SJSA1 (cell line): ENCODE results near the gene CSH1. TPM values are rescaled to one million over a fixed set of nuclear protein-coding genes. Genes with fewer than 3 reads are reported as not detected.
"Not testable (repeated sequence)": the region's sequence is repeated elsewhere in the genome, so short reads cannot be mapped to it uniquely, and the experiment has no call there.

Source experiments
- DNase-seq, 2 experiments: peaks; one replicate each; pipeline ENCODE4 v3.0.0-alpha.2; 2015 to 2020; ENCODE audit warnings: low spot score in 2 of 2, low read depth in 1 of 2
- H3K27ac ChIP-seq: fragments of 250-450 bp; sonication (Bioruptor Pico); 2 replicates; pipeline ENCODE4 v1.5.1; 2020; ENCODE audit warnings: mild to moderate bottlenecking, moderate library complexity
- H3K27me3 ChIP-seq: fragments of 250-450 bp; sonication (Bioruptor Pico); replicated peaks from 2 replicates; pipeline ENCODE4 v1.5.1; 2020; ENCODE audit warnings: mild to moderate bottlenecking, moderate library complexity
- H3K36me3 ChIP-seq: fragments of 250-450 bp; sonication (Bioruptor Pico); 2 replicates; pipeline ENCODE4 v1.5.1; 2020; ENCODE audit warnings: mild to moderate bottlenecking
- H3K4me1 ChIP-seq: fragments of 250-450 bp; sonication (Bioruptor Pico); replicated peaks from 2 replicates; pipeline ENCODE4 v1.6.1; 2021; ENCODE audit warnings: mild to moderate bottlenecking
- H3K4me3 ChIP-seq: fragments of 250-450 bp; sonication (Bioruptor Pico); 2 replicates; pipeline ENCODE4 v1.5.1; 2020; ENCODE audit warnings: mild to moderate bottlenecking
- H3K9me3 ChIP-seq: fragments of 250-450 bp; sonication (Bioruptor Pico); replicated peaks from 2 replicates; pipeline ENCODE4 v1.5.1; 2020; ENCODE audit warnings: mild to moderate bottlenecking
- total RNA-seq: library from RNA; depleted of rRNA; stranded (reverse); fragments of >200 nt; shearing (Covaris generic); gene quantifications from 2 replicates; pipeline ENCODE4 v1.2.3, GENCODE V29; 2014

The CSH1 gene
- total RNA-seq, 1 experiment from 2014 or later: not detected

DNA sequence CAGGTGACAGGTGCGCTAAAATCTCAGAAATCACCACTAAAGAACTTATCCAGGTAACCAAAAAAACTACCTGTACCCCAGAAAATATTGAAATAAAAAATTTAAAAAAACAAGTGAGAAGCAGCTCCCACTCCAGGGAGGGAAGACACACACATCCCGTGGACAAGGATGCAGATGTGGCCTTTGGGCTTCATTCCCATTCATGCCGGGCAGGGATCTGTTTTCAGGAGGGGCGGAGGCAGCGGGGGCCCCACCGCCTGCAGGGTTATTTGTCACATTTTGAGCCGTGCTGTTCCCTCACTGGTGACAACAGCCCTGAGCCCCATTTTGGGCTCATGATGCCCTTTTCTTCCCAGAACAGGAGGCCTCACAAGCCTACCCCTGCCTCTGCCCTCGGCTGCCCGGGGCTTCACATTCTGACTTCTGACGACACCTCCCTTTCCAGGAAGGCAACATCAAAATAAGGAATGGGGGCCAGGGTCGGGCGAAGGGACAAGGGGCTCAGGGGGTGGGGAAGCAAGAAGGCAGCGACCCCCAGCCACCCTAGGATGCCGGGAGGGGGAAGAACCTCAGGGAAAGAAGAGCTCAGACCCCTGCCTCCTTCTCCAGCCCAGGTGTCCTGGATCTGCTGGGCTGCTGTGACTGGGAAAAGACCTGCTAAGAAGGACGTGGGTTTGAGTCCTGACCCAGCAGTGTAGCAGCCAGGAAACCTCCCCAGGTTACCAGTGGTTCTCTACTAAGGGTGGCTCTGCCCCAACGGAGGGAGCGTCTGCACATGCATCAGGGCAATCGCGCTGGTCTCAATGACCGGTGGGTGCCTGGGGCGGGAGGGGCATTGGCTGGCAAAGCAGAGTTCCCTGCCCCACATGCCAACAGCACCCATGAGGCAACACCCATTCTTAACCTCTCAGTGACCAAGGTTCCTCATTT lies 38.1 kb upstream of the CSH1 start:
- Histone ChIP-seq H3K9me3 (no peaks in the 10 kb centered on the region), H3K36me3 (no peaks in the 10 kb centered on the region), H3K27me3 (peaks cover 4% of the 10 kb centered on the region; the same call in 1 of the 2 replicates), H3K4me1 (no peaks in the 10 kb centered on the region), H3K27ac (no peak overlapping the region), H3K4me3 (no peak overlapping the region)
- DNase-seq: no peak

DNA sequence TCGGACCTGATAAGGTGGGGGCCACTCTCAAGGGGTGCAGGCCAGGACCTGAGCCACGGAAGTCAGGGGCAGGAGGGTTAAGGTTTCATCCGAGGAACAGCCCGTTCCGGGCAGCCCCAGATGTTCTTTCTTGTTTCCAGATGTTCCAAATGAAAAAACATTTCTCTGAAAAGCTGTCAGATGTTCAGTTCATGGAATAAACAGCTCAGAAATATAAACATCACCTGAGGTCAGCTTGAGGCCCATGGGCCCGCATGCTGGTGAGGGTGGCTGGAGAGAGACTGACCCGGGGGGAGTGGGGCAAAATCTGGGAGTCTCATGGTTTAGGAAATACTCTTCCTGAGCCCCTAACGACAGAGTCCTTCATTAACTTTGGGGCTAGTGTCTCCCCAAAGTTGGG lies 37.2 kb upstream of the CSH1 start:
- H3K27me3 ChIP-seq: peaks cover 4% of the 10 kb centered on the region; the same call in 1 of the 2 replicates
- H3K36me3 ChIP-seq: no peaks in the 10 kb centered on the region
- no peak overlapping the region for H3K4me3 ChIP-seq
- H3K9me3 ChIP-seq: no peaks in the 10 kb centered on the region
- H3K4me1 ChIP-seq: no peaks in the 10 kb centered on the region
- DNase-seq: no peak
- no peak overlapping the region for H3K27ac ChIP-seq

DNA sequence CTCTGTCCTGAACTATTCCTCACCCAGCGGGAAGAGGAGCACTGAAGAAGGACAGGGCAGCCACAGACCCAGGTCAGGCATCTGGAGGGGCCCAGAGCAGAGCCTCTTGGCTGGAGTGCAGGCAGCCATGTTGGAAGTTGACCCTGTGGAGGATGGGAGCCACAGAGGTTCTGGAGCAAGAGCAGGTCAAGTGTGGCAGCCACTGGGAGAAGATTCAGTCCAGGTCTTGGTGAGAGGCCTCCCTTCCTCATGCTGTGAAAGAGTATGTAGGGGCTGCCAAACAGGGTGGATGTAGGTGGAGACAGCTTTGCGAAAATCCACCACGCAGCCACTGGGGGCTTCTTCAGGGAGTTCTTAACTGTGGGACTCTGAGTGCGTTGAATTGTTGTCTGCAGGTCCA lies 36.3 kb upstream of the CSH1 start:
- H3K27me3 ChIP-seq: peaks cover 4% of the 10 kb centered on the region; the same call in 1 of the 2 replicates
- H3K9me3 ChIP-seq: no peaks in the 10 kb centered on the region
- no peaks in the 10 kb centered on the region for H3K4me1 ChIP-seq
- DNase-seq: no peak
- no peak overlapping the region for H3K4me3 ChIP-seq
- H3K27ac ChIP-seq: no peak overlapping the region
- H3K36me3 ChIP-seq: no peaks in the 10 kb centered on the region

DNA sequence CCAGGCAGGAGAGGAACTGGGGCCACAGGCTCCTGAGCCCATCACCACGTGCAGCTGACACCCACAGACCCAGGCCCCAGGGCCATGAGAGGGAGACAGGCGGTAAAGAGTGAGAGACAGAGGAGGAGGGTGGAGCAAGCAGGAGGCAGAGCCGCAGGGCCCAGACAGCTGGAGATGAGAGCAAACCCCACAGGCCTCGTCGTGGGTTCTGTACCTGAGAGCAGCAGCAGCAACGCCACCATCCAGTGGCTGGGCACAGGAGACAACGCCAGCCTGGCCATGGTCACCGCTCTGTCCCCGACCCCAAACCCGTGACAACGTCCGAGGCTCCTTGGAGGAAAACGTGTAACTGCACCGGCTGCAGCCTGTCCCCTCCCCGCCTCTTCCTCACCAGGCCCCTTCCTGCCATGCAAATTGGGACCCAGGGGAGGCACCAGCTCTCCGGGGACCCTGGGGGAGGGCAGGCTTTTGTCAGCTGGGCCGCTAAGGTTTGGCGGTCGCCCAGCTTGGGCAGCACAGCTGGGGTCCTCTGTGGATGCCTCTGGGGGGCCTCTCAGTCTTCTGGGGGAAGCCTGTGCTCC lies 35.7 kb upstream of the CSH1 start, which contains the start of gene CD79B:
TSS of gene CD79B (minus strand) at position 351 of the 581 bp plus-strand sequence. CDS start at position 281, 70 bp downstream.
- no peak within 1 kb of the TSS for H3K4me3 ChIP-seq
- H3K4me1 ChIP-seq: no peaks in the 10 kb centered on the region
- H3K27me3 ChIP-seq: peaks cover 4% of the 10 kb centered on the region; the same call in 1 of the 2 replicates
- H3K36me3 ChIP-seq: no peaks in the 10 kb centered on the region
- H3K9me3 ChIP-seq: no peaks in the 10 kb centered on the region
- H3K27ac ChIP-seq: no peak within 1 kb of the TSS
- DNase-seq: no peak

DNA sequence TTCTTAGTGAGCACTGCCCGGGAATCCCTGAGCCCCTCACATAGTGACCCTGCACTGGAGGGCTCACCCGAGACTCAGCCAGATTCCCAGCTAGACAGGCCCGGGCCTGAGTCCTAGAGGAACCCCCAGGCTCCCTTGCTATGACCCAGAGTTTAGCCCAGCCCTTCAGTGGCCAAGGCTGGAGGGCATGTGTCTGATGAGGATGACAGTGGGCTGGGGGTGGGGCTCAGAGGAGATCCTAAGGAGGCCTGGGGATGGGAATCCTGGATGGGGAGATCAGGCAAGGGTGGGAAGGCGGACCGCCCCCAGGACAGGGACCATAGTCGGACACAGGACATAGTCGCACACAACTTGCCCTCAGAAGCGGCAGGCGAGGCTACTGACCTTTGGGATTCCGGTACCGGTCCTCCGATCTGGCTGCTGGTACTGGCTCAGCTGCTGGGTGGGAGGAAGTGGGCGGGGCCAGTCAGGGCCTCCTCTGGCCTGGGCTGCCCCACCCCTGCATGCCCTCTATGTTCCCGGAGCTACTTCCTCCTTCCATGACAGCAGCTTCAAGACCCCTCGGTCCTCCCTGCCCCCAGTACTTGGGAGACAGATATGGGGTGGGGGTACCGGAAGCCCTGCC lies 34.7 kb upstream of the CSH1 start:
- H3K4me1 ChIP-seq: no peaks in the 10 kb centered on the region
- no peak for DNase-seq
- peaks cover 2% of the 10 kb centered on the region for H3K27me3 ChIP-seq
- no peak overlapping the region for H3K4me3 ChIP-seq
- H3K9me3 ChIP-seq: no peaks in the 10 kb centered on the region
- H3K36me3 ChIP-seq: no peaks in the 10 kb centered on the region
- no peak overlapping the region for H3K27ac ChIP-seq

DNA sequence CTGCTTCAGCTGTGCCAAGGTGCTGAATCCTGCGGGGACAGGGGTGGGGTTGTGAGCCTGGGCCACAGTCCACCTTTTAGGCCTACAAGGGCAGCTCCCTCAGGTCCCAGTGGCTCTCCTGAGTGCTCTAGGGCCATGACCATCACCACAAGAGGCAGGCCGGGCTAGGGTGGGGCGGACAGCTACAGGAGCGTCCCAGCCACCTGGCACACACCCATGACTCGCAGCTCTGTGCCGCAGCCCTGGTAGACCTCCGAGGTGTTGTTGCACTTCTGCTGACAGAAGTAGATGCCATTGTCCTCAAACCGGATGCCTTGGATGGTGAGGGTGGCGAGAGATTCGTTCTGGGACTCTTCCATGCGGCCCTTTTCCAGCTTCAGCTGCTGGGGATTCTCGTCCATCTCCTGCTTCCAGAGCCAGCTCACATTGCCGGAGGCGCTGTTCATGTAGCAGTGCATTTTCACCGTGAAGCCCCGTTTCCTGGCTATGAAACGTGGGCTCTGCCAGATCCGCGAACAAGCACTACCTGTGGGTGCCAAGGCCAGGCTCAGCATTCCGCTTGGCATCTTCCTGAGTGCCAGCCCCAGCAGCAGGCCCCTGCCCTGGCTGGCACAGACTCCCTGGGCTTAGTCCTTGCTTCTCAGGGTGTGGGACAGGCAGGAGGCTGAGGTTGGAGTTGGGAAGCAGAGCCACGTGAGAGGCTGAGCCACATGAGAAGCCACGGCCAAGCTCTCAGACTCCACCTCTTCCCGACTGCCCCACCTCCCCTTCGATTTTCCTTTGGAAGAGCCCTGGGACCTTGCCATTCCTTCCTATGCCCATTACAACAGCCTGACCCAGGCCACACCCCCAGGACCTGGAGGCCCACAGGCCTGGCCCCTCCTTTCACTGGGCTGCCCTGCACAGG lies 33.7 kb upstream of the CSH1 start:
- Histone ChIP-seq H3K27me3 (no peaks in the 10 kb centered on the region; the same call in none of the 2 replicates), H3K27ac (no peak overlapping the region), H3K9me3 (no peaks in the 10 kb centered on the region), H3K4me3 (no peak overlapping the region), H3K36me3 (no peaks in the 10 kb centered on the region), H3K4me1 (no peaks in the 10 kb centered on the region)
- DNase-seq: no peak

DNA sequence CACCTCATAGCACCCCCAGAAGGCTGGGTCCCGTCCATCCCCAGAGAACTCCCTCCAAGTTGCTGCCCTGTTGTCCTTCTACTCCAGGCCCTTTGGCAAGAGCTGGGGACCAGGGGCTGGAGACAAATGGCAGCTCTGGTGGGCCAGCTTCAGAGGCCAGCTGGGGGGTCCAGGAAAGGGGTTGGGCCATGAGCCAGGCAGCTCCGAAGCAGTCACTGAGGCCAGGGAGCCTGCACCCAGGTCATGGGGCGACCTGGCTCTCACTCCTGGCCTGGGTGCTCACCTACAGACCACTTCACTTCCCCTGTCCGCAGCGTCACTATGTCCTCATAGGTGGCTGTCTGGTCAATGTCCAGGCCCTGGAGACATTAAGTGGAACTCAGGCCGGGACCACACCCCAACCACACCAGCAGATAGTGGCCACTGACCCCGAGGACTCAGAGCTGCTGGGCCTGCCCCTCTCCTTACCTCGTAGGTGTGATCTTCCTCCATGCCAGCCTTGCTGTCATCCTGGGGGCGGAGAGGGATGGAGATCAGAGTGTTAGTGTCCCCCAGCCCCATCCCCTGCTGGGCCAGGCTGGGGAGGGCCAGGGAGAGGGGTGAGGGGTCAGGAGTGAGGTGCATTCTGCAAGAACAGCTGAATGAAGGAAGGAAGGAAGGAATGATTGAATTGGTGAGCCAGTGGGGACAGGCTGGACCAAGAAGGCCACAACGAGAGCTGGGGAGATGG lies 32.8 kb upstream of the CSH1 start:
- no peaks in the 10 kb centered on the region; the same call in none of the 2 replicates for H3K27me3 ChIP-seq
- no peak overlapping the region for H3K27ac ChIP-seq
- no peak for DNase-seq
- no peaks in the 10 kb centered on the region for H3K4me1 ChIP-seq
- H3K4me3 ChIP-seq: no peak overlapping the region
- H3K9me3 ChIP-seq: no peaks in the 10 kb centered on the region
- H3K36me3 ChIP-seq: no peaks in the 10 kb centered on the region

DNA sequence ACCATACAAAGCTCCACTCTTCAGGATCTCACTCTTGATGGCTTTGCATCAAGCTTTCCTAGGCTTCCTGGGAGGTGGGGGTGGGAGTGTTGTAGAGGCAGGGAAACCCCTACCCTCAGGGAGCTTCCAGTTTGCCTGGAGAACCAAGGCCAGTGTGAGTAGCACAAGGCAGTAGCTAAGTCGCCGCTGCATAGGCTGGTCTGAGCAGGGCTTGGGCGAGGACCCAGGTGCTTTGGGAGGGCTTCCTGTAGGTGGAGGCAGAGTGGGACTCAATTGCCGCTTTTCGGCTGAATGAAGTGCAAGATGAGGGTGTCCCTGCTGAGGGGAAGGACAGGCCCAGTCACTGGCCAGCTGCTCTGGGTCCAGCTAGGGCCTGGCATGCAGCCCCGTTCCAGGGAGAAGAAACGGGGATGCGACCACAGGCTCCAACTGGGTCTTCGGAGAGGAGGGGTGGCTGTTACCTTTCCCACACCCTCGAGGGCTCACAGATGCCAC lies 31.8 kb upstream of the CSH1 start:
- H3K36me3 ChIP-seq: no peaks in the 10 kb centered on the region
- no peaks in the 10 kb centered on the region; the same call in none of the 2 replicates for H3K27me3 ChIP-seq
- no peak for DNase-seq
- H3K4me1 ChIP-seq: no peaks in the 10 kb centered on the region
- no peak overlapping the region for H3K4me3 ChIP-seq
- H3K9me3 ChIP-seq: no peaks in the 10 kb centered on the region
- H3K27ac ChIP-seq: no peak overlapping the region

DNA sequence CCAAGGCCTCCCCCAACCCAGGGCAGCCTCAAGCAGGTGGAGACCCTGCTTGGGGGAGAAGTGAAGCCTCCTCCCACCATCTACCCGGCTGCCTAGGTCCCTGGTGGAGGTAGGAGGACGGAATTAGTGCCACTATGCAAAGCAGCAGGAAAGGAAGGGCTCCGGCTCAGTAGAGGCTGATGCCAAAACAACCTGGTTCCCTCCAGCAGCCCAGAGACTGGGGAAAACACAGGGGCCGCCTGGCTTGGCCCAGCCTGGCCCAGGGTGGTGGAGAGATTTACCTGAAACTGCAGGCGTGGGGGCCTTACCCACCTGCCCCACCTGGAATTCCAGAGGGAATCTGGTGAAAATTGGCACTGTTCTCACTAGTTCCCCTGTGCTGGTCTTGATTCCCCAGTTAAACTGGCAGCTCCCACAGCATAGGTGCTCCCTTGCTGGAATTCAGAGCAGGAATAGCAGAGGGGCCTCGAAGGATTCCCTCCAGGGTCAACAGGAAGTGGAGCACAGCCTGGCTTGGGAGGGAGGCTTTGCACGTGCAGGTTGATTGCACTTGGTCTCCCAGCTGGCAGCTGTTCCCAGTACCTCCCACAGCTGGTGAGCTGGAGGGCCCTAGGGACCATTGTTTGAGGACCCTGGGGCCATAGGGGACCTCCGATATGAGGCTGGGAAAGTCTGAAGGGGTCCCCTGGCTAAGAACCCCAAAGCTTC lies 31.2 kb upstream of the CSH1 start:
- H3K9me3 ChIP-seq: no peaks in the 10 kb centered on the region
- DNase-seq: no peak
- H3K4me3 ChIP-seq: no peak overlapping the region
- H3K36me3 ChIP-seq: no peaks in the 10 kb centered on the region
- no peaks in the 10 kb centered on the region for H3K4me1 ChIP-seq
- H3K27me3 ChIP-seq: no peaks in the 10 kb centered on the region; the same call in none of the 2 replicates
- H3K27ac ChIP-seq: no peak overlapping the region

DNA sequence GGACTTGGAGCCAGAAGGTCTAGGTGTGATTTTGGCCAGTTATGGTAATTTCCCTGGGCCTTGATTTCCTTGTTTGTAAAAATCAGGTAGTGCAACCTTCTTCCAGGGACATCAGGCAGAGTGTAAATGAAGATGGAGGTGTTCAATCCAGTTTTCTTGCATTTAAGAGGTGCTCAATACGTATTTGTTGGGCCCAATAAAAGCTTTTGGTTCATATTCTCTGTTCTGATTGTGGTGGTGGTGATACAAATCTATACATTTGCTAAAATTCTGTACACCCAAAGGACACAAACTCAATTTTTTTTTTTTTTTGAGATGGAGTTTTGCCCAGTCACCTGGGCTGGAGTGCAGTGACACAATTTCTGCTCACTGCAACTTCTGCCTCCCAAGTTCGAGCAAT lies 29.8 kb upstream of the CSH1 start:
- Histone ChIP-seq H3K4me1 (no peaks in the 10 kb centered on the region), H3K27ac (no peak overlapping the region), H3K9me3 (no peaks in the 10 kb centered on the region), H3K27me3 (no peaks in the 10 kb centered on the region; the same call in none of the 2 replicates), H3K36me3 (no peaks in the 10 kb centered on the region), H3K4me3 (no peak overlapping the region)
- DNase-seq: no peak

DNA sequence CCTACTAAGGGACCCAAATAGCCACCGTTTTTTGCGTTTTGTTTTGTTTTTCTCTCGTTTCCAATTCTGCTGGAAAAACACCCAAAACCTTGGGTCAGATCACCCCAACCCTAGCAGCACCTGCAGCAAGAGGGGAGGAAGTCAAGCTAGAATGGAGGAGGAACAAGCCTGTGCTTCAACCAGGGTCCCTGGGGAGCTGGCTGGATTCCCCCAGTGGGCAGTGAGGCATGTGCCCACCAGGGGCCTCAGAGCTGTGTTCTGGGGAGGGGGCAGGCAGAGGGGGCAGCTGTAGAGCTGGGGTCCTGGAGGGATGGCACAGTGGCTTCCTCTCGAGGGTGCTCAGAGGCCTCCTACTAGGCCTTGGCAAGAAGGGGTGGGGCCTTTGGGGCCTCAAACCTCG lies 29.2 kb upstream of the CSH1 start:
- no peak for DNase-seq
- no peaks in the 10 kb centered on the region for H3K4me1 ChIP-seq
- H3K36me3 ChIP-seq: no peaks in the 10 kb centered on the region
- no peak overlapping the region for H3K4me3 ChIP-seq
- no peaks in the 10 kb centered on the region for H3K9me3 ChIP-seq
- no peaks in the 10 kb centered on the region; the same call in none of the 2 replicates for H3K27me3 ChIP-seq
- no peak overlapping the region for H3K27ac ChIP-seq

DNA sequence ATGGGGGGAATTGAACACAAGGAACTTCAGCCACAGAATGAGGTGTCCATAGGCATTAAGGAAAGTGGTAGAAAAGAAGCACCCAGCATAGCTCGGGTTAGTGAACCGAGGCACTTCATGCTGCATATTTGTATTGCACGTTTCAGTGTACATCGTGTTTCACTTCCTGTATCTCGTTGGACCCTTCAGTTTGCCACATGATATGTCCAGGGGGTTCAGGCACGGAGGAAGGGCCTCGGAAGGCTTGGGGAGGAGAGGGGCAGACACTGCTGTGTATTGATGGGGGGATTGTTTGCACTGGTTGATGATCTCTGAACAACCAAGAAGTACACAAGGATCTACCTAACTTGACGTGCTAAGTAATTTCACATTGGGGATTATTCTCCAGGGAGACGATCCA lies 26.0 kb upstream of the CSH1 start:
- H3K36me3 ChIP-seq, DNase-seq, H3K27ac ChIP-seq, H3K4me3 ChIP-seq, H3K9me3 ChIP-seq, H3K4me1 ChIP-seq, H3K27me3 ChIP-seq: not testable (repeated sequence)
